ENCODE data around the gene ARHGAP26.
A peak's percentile ranks its signal among the peaks of the same experiment; 100 is the strongest.

Gene ARHGAP26

DNA sequence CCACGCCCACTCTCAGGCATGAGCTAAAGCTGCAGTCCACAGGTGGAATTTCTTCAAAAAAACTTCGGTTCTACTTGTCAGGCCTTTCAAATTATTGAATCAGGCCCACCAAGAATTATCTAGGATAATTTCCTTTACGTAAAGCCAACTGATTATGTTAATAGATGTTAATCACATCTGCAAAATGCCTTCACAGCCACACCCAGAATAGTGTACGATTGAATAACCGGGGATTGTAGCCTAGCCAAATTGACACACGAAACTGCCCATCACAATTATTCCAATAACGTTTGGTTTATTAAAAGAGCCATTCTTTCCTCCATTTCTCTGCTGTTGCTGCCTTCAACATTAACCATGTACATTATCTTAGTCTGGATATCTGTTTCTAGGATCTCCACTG, 484.6 kb downstream of the ARHGAP26 start:
- no peak overlapping the region for H3K23ac ChIP-seq (ENCODE audit: low read length in 2 of 2)
- no peak for DNase-seq
- H3K27ac ChIP-seq (ENCODE audit: low read length, poor library complexity, severe bottlenecking) = no peak overlapping the region
- peaks cover 1% of the 10 kb centered on the region for H3K4me1 ChIP-seq (ENCODE audit: control insufficient read depth, insufficient read depth, low read depth, low read length)
- H3K4me3 ChIP-seq (ENCODE audit: insufficient read depth in 1 of 2, low read depth in 1 of 2, low read length in 2 of 2) = no peak overlapping the region
- H3K18ac ChIP-seq (ENCODE audit: low read depth in 1 of 2, low read length in 2 of 2) = no peak overlapping the region
- H2AFZ ChIP-seq (ENCODE audit: low read depth, low read length) = no peak overlapping the region
- no peaks in the 10 kb centered on the region for H3K9me3 ChIP-seq (ENCODE audit: control insufficient read depth, low read length)
- H3K9ac ChIP-seq (ENCODE audit: low read length) = no peak overlapping the region
- no peaks in the 10 kb centered on the region for H3K27me3 ChIP-seq (ENCODE audit: control insufficient read depth in 1 of 2, insufficient read depth in 1 of 2, low read length in 2 of 2)
- no peak overlapping the region for H3K14ac ChIP-seq (ENCODE audit: low read length in 2 of 2)
- H2AK5ac ChIP-seq (ENCODE audit: low read length, severe bottlenecking) = no peak overlapping the region
- no peaks in the 10 kb centered on the region for H3K79me1 ChIP-seq (replicated peaks; ENCODE audit: low read length, poor library complexity, severe bottlenecking)
- H2BK120ac ChIP-seq (ENCODE audit: low read depth, low read length) = no peak overlapping the region
- no peak overlapping the region for H2BK12ac ChIP-seq (ENCODE audit: low read length in 2 of 2)
- H2BK15ac ChIP-seq (ENCODE audit: low read depth, poor library complexity, severe bottlenecking) = no peak overlapping the region
- no peak overlapping the region for H4K8ac ChIP-seq (ENCODE audit: low read length)
- H3K36me3 ChIP-seq (ENCODE audit: control insufficient read depth in 1 of 2, insufficient read depth in 2 of 2, low read depth in 1 of 2, low read length in 2 of 2) = no peaks in the 10 kb centered on the region
- H3K4me2 ChIP-seq (ENCODE audit: low read length, poor library complexity, severe bottlenecking) = no peak overlapping the region
- H2BK5ac ChIP-seq (ENCODE audit: low read depth, low read length, poor library complexity, severe bottlenecking) = no peak overlapping the region
- WGBS = 97% methylated on average over 6 of the region's 7 CpGs
- H4K91ac ChIP-seq (ENCODE audit: low read length) = no peak overlapping the region
- no peak overlapping the region for H3K4ac ChIP-seq (ENCODE audit: low read depth in 1 of 2, low read length in 2 of 2)

DNA sequence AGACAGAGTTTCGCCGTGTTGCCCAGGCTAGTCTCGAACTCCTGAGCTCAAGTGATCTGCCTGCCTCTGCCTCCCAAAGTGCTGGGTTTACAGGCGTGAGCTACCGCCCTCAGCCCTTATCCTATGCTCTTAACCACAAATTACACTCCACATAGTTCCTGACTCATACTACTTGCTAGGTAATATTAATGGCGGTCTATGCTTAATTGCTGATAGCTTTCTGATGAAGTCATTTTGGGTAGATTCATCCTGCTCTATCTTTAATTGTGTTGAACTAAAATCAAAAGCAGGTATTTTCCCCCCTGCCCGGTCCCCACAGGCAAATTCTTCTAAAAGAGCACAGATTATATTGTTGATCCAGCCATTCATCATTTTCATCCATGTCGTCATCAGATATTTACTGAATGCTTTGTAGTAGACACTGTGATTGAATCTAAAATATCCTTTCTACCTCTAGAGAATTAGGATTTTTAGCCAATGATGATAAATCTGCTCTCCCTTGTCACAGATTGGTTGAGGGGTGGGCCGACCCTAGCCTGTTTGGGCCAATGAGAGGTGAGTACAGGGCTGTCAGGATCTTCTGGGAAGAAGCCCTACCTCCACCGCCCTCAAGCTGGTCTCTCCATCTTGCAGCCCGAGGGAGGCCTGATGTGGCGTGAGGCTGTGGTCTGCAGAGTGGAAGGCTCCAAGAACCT, 488.5 kb downstream of the ARHGAP26 start:
- Histone ChIP-seq H2BK15ac (ENCODE audit: low read depth, poor library complexity, severe bottlenecking) (no peak overlapping the region), H4K91ac (ENCODE audit: low read length) (no peak overlapping the region), H3K36me3 (ENCODE audit: control insufficient read depth in 1 of 2, insufficient read depth in 2 of 2, low read depth in 1 of 2, low read length in 2 of 2) (no peaks in the 10 kb centered on the region), H3K4ac (ENCODE audit: low read depth in 1 of 2, low read length in 2 of 2) (no peak overlapping the region), H3K79me1 (replicated peaks; ENCODE audit: low read length, poor library complexity, severe bottlenecking) (no peaks in the 10 kb centered on the region), H3K27ac (ENCODE audit: low read length, poor library complexity, severe bottlenecking) (no peak overlapping the region), H3K27me3 (ENCODE audit: control insufficient read depth in 1 of 2, insufficient read depth in 1 of 2, low read length in 2 of 2) (no peaks in the 10 kb centered on the region), H3K18ac (ENCODE audit: low read depth in 1 of 2, low read length in 2 of 2) (peak overlapping the region in 1 of 2 experiments; percentile 60), H2BK12ac (ENCODE audit: low read length in 2 of 2) (no peak overlapping the region), H4K8ac (ENCODE audit: low read length) (no peak overlapping the region), H3K4me1 (ENCODE audit: control insufficient read depth, insufficient read depth, low read depth, low read length) (peaks cover 1% of the 10 kb centered on the region), H3K4me3 (ENCODE audit: insufficient read depth in 1 of 2, low read depth in 1 of 2, low read length in 2 of 2) (no peak overlapping the region), H2AFZ (ENCODE audit: low read depth, low read length) (no peak overlapping the region), H3K14ac (ENCODE audit: low read length in 2 of 2) (no peak overlapping the region), H2BK120ac (ENCODE audit: low read depth, low read length) (no peak overlapping the region), H3K4me2 (ENCODE audit: low read length, poor library complexity, severe bottlenecking) (no peak overlapping the region), H3K9me3 (ENCODE audit: control insufficient read depth, low read length) (no peaks in the 10 kb centered on the region), H2BK5ac (ENCODE audit: low read depth, low read length, poor library complexity, severe bottlenecking) (no peak overlapping the region), H3K23ac (ENCODE audit: low read length in 2 of 2) (no peak overlapping the region), H2AK5ac (ENCODE audit: low read length, severe bottlenecking) (no peak overlapping the region), H3K9ac (ENCODE audit: low read length) (no peak overlapping the region)
- 92% methylated on average over 7 of the region's 12 CpGs for WGBS
- peak; percentile 70 for DNase-seq

DNA sequence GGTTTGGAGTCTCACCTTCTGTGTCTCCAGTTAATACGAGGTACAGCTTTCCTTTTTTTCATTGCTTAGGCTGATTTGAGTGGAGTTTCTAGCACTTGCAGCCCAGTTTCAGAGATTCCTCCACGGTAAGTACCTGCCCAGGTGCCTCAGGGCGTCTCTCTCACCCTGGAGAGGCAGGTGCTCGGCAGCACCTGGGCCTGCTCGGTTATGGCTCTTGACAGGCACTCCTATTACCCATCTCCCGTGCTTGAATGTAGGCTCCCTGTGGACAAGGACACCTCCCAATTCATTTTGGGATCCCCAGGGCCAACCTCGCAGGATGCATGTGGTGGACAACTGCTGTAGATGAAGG, 489.1 kb downstream of the ARHGAP26 start:
- H2AK5ac ChIP-seq (ENCODE audit: low read length, severe bottlenecking) = no peak overlapping the region
- H3K79me1 ChIP-seq (replicated peaks; ENCODE audit: low read length, poor library complexity, severe bottlenecking) = no peaks in the 10 kb centered on the region
- H2BK5ac ChIP-seq (ENCODE audit: low read depth, low read length, poor library complexity, severe bottlenecking) = no peak overlapping the region
- over 99% methylated on average over 7 of the region's 7 CpGs for WGBS
- H3K9ac ChIP-seq (ENCODE audit: low read length) = no peak overlapping the region
- no peak overlapping the region for H2BK120ac ChIP-seq (ENCODE audit: low read depth, low read length)
- H3K27ac ChIP-seq (ENCODE audit: low read length, poor library complexity, severe bottlenecking) = no peak overlapping the region
- H3K18ac ChIP-seq (ENCODE audit: low read depth in 1 of 2, low read length in 2 of 2) = no peak overlapping the region
- H3K4ac ChIP-seq (ENCODE audit: low read depth in 1 of 2, low read length in 2 of 2) = no peak overlapping the region
- H4K91ac ChIP-seq (ENCODE audit: low read length) = no peak overlapping the region
- H2BK15ac ChIP-seq (ENCODE audit: low read depth, poor library complexity, severe bottlenecking) = no peak overlapping the region
- no peak overlapping the region for H4K8ac ChIP-seq (ENCODE audit: low read length)
- DNase-seq = no peak
- peaks cover 1% of the 10 kb centered on the region for H3K4me1 ChIP-seq (ENCODE audit: control insufficient read depth, insufficient read depth, low read depth, low read length)
- H3K4me2 ChIP-seq (ENCODE audit: low read length, poor library complexity, severe bottlenecking) = no peak overlapping the region
- H2AFZ ChIP-seq (ENCODE audit: low read depth, low read length) = no peak overlapping the region
- no peak overlapping the region for H3K4me3 ChIP-seq (ENCODE audit: insufficient read depth in 1 of 2, low read depth in 1 of 2, low read length in 2 of 2)
- H3K14ac ChIP-seq (ENCODE audit: low read length in 2 of 2) = no peak overlapping the region
- H3K36me3 ChIP-seq (ENCODE audit: control insufficient read depth in 1 of 2, insufficient read depth in 2 of 2, low read depth in 1 of 2, low read length in 2 of 2) = no peaks in the 10 kb centered on the region
- H3K27me3 ChIP-seq (ENCODE audit: control insufficient read depth in 1 of 2, insufficient read depth in 1 of 2, low read length in 2 of 2) = no peaks in the 10 kb centered on the region
- no peak overlapping the region for H2BK12ac ChIP-seq (ENCODE audit: low read length in 2 of 2)
- no peaks in the 10 kb centered on the region for H3K9me3 ChIP-seq (ENCODE audit: control insufficient read depth, low read length)
- H3K23ac ChIP-seq (ENCODE audit: low read length in 2 of 2) = no peak overlapping the region

DNA sequence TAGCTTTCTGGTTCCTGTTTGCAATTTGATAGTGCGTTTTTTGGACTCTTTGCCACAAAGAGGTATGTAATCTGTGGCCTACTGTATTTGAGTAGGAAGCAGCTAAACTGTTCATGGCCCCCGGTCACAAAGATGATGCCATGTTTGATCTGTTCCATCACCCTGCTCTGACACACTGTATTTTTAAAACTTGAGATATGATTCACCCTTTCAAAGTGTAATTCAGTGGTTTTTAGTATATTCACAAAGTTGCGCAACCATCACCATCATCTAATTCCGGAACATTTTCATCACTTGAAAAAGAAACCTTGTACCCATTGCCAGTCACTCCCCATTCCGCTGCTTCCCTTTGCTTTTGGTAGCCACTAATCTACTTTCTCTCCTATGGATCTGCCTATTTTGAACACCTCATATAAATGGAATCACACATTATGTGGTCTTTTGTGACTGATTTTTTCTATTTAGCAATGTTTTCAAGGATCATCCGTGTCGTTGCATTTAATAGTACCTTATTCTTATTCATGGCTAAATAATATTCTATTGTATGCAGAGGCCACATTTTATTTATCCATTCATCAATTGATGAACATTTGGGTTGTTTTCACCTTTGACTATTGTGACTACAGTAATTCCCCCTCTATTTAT, 491.7 kb downstream of the ARHGAP26 start:
- H2BK12ac ChIP-seq (ENCODE audit: low read length in 2 of 2) = no peak overlapping the region
- peak overlapping the region in 1 of 2 experiments; percentile 40 for H3K18ac ChIP-seq (ENCODE audit: low read depth in 1 of 2, low read length in 2 of 2)
- peak overlapping the region; percentile 72 for H3K9ac ChIP-seq (ENCODE audit: low read length)
- 80% methylated on average over 4 of the region's 7 CpGs for WGBS
- H3K27me3 ChIP-seq (ENCODE audit: control insufficient read depth in 1 of 2, insufficient read depth in 1 of 2, low read length in 2 of 2) = no peaks in the 10 kb centered on the region
- H3K4me3 ChIP-seq (ENCODE audit: insufficient read depth in 1 of 2, low read depth in 1 of 2, low read length in 2 of 2) = no peak overlapping the region
- H4K8ac ChIP-seq (ENCODE audit: low read length) = no peak overlapping the region
- no peaks in the 10 kb centered on the region for H3K79me1 ChIP-seq (replicated peaks; ENCODE audit: low read length, poor library complexity, severe bottlenecking)
- no peaks in the 10 kb centered on the region for H3K36me3 ChIP-seq (ENCODE audit: control insufficient read depth in 1 of 2, insufficient read depth in 2 of 2, low read depth in 1 of 2, low read length in 2 of 2)
- DNase-seq = peak; percentile 71
- no peak overlapping the region for H2BK5ac ChIP-seq (ENCODE audit: low read depth, low read length, poor library complexity, severe bottlenecking)
- H3K4me2 ChIP-seq (ENCODE audit: low read length, poor library complexity, severe bottlenecking) = no peak overlapping the region
- H3K14ac ChIP-seq (ENCODE audit: low read length in 2 of 2) = no peak overlapping the region
- no peak overlapping the region for H2BK15ac ChIP-seq (ENCODE audit: low read depth, poor library complexity, severe bottlenecking)
- no peak overlapping the region for H2AK5ac ChIP-seq (ENCODE audit: low read length, severe bottlenecking)
- no peak overlapping the region for H3K23ac ChIP-seq (ENCODE audit: low read length in 2 of 2)
- H4K91ac ChIP-seq (ENCODE audit: low read length) = no peak overlapping the region
- H2AFZ ChIP-seq (ENCODE audit: low read depth, low read length) = no peak overlapping the region
- H3K9me3 ChIP-seq (ENCODE audit: control insufficient read depth, low read length) = no peaks in the 10 kb centered on the region
- peaks cover 1% of the 10 kb centered on the region for H3K4me1 ChIP-seq (ENCODE audit: control insufficient read depth, insufficient read depth, low read depth, low read length)
- peak overlapping the region; percentile 40 for H3K27ac ChIP-seq (ENCODE audit: low read length, poor library complexity, severe bottlenecking)
- no peak overlapping the region for H3K4ac ChIP-seq (ENCODE audit: low read depth in 1 of 2, low read length in 2 of 2)
- no peak overlapping the region for H2BK120ac ChIP-seq (ENCODE audit: low read depth, low read length)
